Subcutaneous abdominal adipose tissue (tissue), 5 donors: Measurements from ENCODE around the gene CUBN.

ENCODE experiments used
- H3K27ac ChIP-seq: one replicate; pipeline ENCODE4 v1.7.0; 2013; ENCODE audit warnings: low read depth, mild to moderate bottlenecking, inconsistent platforms, low read length, moderate library complexity
- H3K27me3 ChIP-seq, 5 donors: one replicate each; pipeline ENCODE4 v1.7.0; 2013; ENCODE audit warnings: low read length in 5 of 5, inconsistent platforms in 1 of 5; ENCODE audit not compliant: control insufficient read depth in 5 of 5, insufficient read depth in 4 of 5
- H3K36me3 ChIP-seq, 5 donors: one replicate each; pipeline ENCODE4 v1.7.0; 2013; ENCODE audit warnings: low read length in 5 of 5; ENCODE audit not compliant: control insufficient read depth in 5 of 5, insufficient read depth in 5 of 5
- H3K4me1 ChIP-seq, 5 donors: one replicate each; pipeline ENCODE4 v1.7.0; 2013; ENCODE audit warnings: low read length in 5 of 5, mild to moderate bottlenecking in 3 of 5, moderate library complexity in 1 of 5; ENCODE audit not compliant: control insufficient read depth in 5 of 5, insufficient read depth in 5 of 5
- H3K4me3 ChIP-seq, 5 donors: one replicate each; pipeline ENCODE4 v1.7.0; 2013; ENCODE audit warnings: low read length in 5 of 5, low read depth in 1 of 5
- H3K9ac ChIP-seq, 5 donors: one replicate each; pipeline ENCODE4 v1.7.0; 2013; ENCODE audit warnings: low read length in 5 of 5, mild to moderate bottlenecking in 4 of 5, moderate library complexity in 3 of 5
- H3K9me3 ChIP-seq, 5 donors: one replicate each; pipeline ENCODE4 v1.7.0; 2013; ENCODE audit warnings: low read length in 5 of 5; ENCODE audit not compliant: control insufficient read depth in 5 of 5
- donor health status: healthy.
- donor health status: healthy.
- donor health status: healthy.
- donor health status: healthy.
- donor health status: healthy.

The CUBN gene

DNA sequence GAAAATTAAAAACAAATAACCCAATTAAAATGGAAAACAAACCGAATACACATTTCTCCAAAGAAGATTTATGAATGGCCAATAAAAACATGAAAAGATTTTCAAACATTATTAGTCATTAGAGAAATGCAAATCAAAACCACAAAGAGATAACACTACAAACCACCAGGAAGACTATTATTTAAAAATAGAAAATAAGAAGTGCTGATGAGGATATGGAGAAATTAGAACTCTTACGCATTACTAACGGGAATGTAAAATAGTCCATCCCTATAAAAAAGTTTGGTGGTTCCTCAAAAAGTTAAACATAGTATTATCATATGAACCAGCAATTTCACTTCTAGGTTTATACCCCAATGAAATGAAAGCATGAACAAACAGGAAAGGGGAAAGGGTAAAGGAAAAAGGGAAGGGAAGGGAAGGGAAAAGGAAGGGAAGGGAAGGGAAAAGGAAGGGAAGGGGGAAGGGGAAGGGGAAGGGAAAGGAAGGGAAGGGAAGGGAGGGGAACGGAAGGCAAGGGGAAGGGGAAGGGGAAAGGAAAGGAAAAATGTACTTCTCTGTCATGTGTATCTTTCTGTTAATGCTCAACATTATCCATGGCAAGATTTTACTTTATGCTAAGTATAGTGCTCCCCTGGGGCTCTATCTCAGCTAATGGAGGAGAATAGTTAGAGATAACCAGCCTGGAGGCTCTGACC is 187.1 kb downstream of the CUBN start:
- peaks cover 0 to 13% (median 7%) of the 10 kb centered on the region in 5 donors for H3K4me1 ChIP-seq
- no peaks in the 10 kb centered on the region for H3K36me3 ChIP-seq
- H3K9ac ChIP-seq = no peak overlapping the region
- no peak overlapping the region for H3K27ac ChIP-seq
- H3K9me3 ChIP-seq = no peaks in the 10 kb centered on the region
- no peaks in the 10 kb centered on the region for H3K27me3 ChIP-seq
- H3K4me3 ChIP-seq = no peak overlapping the region

DNA sequence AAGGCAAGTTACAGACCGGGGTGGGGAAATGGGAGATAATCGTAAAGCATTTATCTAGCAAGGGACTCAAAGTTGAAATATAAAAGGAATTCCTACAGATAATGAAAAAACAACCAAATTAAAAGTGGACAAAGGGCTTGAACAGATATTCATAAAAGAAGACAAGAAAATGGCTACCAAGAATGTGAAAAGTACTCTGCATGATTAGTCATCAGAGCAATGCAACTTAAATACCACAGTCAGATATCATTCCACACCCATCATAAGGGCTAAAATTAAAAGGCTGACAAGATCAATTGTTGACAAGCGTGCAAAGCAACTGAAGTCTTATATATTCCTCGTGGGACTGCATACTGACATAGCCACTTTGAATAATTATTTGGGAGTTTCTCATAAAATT is 187.7 kb downstream of the CUBN start:
- no peaks in the 10 kb centered on the region for H3K36me3 ChIP-seq
- no peak overlapping the region for H3K4me3 ChIP-seq
- no peak overlapping the region for H3K27ac ChIP-seq
- H3K27me3 ChIP-seq = no peaks in the 10 kb centered on the region
- H3K9me3 ChIP-seq = no peaks in the 10 kb centered on the region
- no peak overlapping the region for H3K9ac ChIP-seq
- H3K4me1 ChIP-seq = peaks cover 0 to 13% (median 7%) of the 10 kb centered on the region in 5 donors

DNA sequence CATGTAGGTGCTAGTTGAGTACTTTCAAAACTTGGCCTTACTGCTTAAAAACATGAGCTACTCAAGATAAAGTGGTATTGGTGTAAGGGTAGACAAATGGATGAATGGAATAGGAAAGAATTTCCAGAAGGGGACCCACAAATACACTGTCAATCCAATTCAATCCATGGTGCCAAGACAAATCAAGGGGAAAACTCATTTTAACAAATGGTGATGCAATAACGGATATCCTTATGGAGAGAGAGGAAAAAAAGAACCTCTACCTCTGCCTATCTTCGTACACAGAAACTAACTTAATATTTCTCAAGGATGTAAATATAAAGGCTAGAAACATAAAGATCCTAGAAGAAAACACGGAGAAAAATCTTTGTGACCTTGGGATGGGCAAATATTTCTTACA is 188.5 kb downstream of the CUBN start:
- Histone ChIP-seq H3K9me3 (no peaks in the 10 kb centered on the region), H3K9ac (no peak overlapping the region), H3K27me3 (no peaks in the 10 kb centered on the region), H3K4me1 (peaks cover 0 to 13% (median 7%) of the 10 kb centered on the region in 5 donors), H3K36me3 (no peaks in the 10 kb centered on the region), H3K27ac (no peak overlapping the region), H3K4me3 (no peak overlapping the region)

DNA sequence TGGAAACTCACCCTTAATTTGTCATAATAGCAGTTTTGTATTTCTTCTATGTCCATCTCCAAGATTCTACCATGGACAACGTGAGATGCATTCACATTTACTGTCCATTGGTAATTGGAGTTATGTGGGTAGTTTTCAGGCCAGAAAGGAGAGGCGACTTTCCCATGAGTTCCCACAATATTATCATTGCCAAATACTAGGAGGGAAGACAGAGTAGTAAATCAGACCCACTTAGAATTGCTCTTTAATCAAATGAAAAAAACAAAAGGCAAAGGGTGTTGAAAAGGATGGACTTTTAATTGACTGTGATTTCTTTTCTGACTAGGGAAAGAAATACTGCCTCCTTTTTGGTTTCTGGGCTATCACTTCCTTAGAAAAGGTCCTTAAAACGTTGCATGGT is 190.7 kb downstream of the CUBN start:
- no peak overlapping the region for H3K27ac ChIP-seq
- no peak overlapping the region for H3K9ac ChIP-seq
- H3K4me3 ChIP-seq = no peak overlapping the region
- no peaks in the 10 kb centered on the region for H3K36me3 ChIP-seq
- H3K4me1 ChIP-seq = peaks cover 0 to 7% (median 5%) of the 10 kb centered on the region in 5 donors
- no peaks in the 10 kb centered on the region for H3K27me3 ChIP-seq
- H3K9me3 ChIP-seq = no peaks in the 10 kb centered on the region

DNA sequence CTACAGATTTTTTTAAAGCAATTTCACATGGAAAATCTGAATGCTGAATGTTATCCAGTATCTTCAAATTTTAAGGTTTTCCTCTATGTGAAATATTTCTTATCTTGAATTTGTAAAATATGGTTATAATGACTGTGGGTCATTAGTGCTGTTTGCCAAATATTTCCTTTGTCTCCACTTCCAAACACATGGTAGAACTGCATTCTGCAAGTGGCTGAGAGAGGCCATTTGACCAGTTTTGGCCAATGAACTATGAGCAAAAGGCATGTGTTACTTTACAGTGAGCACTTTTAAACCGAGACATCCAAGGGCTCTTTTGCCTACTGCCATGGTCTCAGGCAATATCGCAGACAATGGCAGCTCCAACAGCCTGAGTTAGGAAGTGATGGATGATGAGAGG is 195.2 kb downstream of the CUBN start:
- Histone ChIP-seq H3K9me3 (no peaks in the 10 kb centered on the region), H3K27me3 (no peaks in the 10 kb centered on the region), H3K4me1 (no peaks in the 10 kb centered on the region), H3K4me3 (no peak overlapping the region), H3K27ac (no peak overlapping the region), H3K9ac (no peak overlapping the region), H3K36me3 (peaks cover 0 to 2% (median 0%) of the 10 kb centered on the region in 5 donors)

DNA sequence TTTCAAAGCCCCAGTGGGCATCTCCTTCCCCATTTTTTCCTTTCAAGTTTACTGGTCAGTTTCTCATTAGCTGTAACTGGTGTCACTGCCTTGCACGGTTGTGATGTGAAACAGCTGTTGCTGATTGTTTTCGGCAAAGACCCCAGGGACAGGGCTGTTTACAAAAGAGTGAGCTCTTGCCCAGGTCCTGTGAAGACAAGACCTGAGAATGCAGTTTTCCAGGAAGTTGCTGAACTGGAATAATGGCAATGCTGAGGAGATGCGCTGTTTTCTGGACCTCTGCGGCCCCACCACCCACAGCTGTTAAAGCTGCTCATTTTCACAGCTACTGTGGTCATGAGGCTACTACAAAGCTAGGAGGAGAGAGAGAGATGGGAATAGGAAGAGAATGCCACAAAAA is 195.8 kb downstream of the CUBN start:
- no peaks in the 10 kb centered on the region for H3K27me3 ChIP-seq
- H3K27ac ChIP-seq = no peak overlapping the region
- H3K4me1 ChIP-seq = no peaks in the 10 kb centered on the region
- H3K9me3 ChIP-seq = no peaks in the 10 kb centered on the region
- H3K36me3 ChIP-seq = peaks cover 0 to 2% (median 0%) of the 10 kb centered on the region in 5 donors
- H3K4me3 ChIP-seq = no peak overlapping the region
- H3K9ac ChIP-seq = no peak overlapping the region

DNA sequence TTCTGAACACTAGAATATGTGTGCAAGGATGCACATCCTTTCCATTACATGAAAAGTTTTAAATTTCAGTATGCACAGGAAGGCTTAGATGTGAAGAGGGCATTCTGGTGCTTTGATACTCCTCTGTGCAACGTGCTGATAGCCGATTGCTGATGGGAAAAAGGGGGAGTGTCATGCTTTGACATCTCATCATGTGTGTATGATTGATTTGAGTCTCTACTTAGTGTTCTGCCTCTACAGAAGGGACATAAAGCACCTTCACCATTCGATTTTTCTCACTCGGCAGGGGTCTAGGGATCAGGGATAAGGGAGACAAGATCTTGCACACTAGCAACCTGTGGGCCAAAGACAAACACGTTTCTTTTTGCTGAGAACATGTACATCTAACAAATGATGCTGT is 197.7 kb downstream of the CUBN start:
- peaks cover 0 to 2% (median 0%) of the 10 kb centered on the region in 5 donors for H3K36me3 ChIP-seq
- no peaks in the 10 kb centered on the region for H3K9me3 ChIP-seq
- no peak overlapping the region for H3K27ac ChIP-seq
- H3K9ac ChIP-seq = no peak overlapping the region
- no peak overlapping the region for H3K4me3 ChIP-seq
- no peaks in the 10 kb centered on the region for H3K27me3 ChIP-seq
- no peaks in the 10 kb centered on the region for H3K4me1 ChIP-seq

DNA sequence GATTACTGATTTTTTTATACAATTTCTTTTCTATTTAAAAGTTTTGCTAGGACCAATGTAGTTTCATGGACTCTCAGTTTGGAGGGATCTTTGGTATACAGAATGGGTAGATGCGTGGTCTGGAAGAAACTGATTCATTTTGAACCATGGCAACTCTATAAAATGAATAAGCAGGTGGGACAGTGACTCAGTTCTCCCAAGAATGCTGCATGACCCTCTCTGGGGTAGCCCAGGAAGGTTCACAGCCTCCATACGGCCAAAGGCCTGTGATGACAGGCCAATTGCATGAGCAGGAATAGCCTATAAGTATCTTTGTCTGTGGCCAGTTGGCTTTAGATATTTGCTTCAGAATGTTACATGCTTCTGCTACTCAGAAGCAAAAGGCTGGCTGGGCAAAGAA is 199.1 kb downstream of the CUBN start:
- Histone ChIP-seq H3K4me1 (no peaks in the 10 kb centered on the region), H3K27ac (no peak overlapping the region), H3K9me3 (no peaks in the 10 kb centered on the region), H3K4me3 (no peak overlapping the region), H3K9ac (no peak overlapping the region), H3K36me3 (peaks cover 0 to 2% (median 0%) of the 10 kb centered on the region in 5 donors), H3K27me3 (no peaks in the 10 kb centered on the region)

DNA sequence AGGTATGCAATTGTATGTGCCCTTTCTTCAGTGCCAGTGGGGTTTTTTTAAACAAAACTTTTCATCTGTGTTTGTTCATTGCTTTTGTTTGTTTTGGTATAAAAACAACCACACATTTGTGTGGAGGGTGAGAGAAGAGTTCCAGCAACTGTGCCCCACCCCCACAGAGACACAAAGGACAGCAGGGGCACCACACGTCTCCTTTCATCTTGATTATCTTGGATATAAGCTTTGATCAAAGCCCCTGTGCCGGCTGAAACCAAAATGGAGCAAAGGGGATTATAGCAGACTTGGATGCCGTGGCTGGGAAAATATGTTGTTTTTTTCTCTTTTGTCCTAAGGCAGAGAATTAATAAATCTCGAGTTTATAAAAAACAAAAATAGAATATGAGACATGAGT is 200.5 kb downstream of the CUBN start:
- Histone ChIP-seq H3K27me3 (no peaks in the 10 kb centered on the region), H3K9ac (no peak overlapping the region), H3K4me3 (no peak overlapping the region), H3K9me3 (no peaks in the 10 kb centered on the region), H3K4me1 (no peaks in the 10 kb centered on the region), H3K36me3 (peaks cover 0 to 2% (median 0%) of the 10 kb centered on the region in 5 donors), H3K27ac (no peak overlapping the region)

DNA sequence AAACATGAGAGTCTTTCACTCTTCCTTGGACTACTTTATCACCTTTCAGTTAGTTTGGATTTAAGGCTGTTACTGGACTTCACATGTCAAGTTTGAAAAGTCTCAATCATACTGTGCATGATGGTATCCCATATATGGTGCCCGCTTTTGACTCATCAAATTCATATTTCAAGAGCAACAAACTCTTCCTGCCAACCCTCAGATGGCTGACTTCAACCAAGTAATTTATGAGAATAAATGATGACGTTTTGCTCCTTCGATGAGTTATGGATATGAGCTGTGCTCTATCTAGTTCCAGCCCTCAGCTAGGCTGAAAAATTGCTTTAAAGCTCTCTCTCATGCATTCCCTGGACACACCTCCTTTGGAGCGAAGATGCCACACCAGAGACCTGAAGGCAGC is 202.1 kb downstream of the CUBN start:
- no peaks in the 10 kb centered on the region for H3K36me3 ChIP-seq
- H3K27ac ChIP-seq = no peak overlapping the region
- no peaks in the 10 kb centered on the region for H3K27me3 ChIP-seq
- H3K9ac ChIP-seq = no peak overlapping the region
- H3K9me3 ChIP-seq = no peaks in the 10 kb centered on the region
- no peak overlapping the region for H3K4me3 ChIP-seq
- no peaks in the 10 kb centered on the region for H3K4me1 ChIP-seq
